HG02885 (cell line): Measurements from ENCODE around the gene PF4V1.

Source experiments
- ATAC-seq: cut with Tn5 transposase; IDR thresholded peaks from one replicate; pipeline ENCODE4 v1.9.1; 2021; ENCODE audit warnings: mild to moderate bottlenecking; ENCODE audit not compliant: unreplicated experiment, poor library complexity

Gene PF4V1

GRCh38 chr4:73868206-73869129 is 15.4 kb downstream of the PF4V1 start:
- no peak for ATAC-seq

- ATAC-seq = no peak
Measured at GRCh38 chr4:73869130-73870055, 16.3 kb downstream of the PF4V1 start, which contains the start of gene CXCL1. TSS of gene CXCL1 (plus strand) at chr4:73869393. CDS start at chr4:73869471, 78 bp downstream.

- no peak for ATAC-seq
Measured at GRCh38 chr4:73870260-73870659, 17.2 kb downstream of the PF4V1 start.

- no peak for ATAC-seq
Measured at GRCh38 chr4:73870768-73871167, 17.7 kb downstream of the PF4V1 start.

GRCh38 chr4:73871511-73872310 is 18.6 kb downstream of the PF4V1 start:
- no peak for ATAC-seq

GRCh38 chr4:73872316-73873108 is 19.4 kb downstream of the PF4V1 start:
- no peak for ATAC-seq

GRCh38 chr4:73874386-73874785 is 21.3 kb downstream of the PF4V1 start:
- ATAC-seq = no peak

GRCh38 chr4:73875401-73875800 is 22.3 kb downstream of the PF4V1 start:
- ATAC-seq = no peak

GRCh38 chr4:73883306-73883705 is 30.2 kb downstream of the PF4V1 start:
- ATAC-seq = no peak

- no peak for ATAC-seq
Measured at GRCh38 chr4:73885574-73886267, 32.6 kb downstream of the PF4V1 start.

- no peak for ATAC-seq
Measured at GRCh38 chr4:73891326-73891725, 38.2 kb downstream of the PF4V1 start.

- no peak for ATAC-seq
Measured at GRCh38 chr4:73891739-73892405, 38.8 kb downstream of the PF4V1 start.

- ATAC-seq = no peak
Measured at GRCh38 chr4:73892966-73893365, 39.9 kb downstream of the PF4V1 start.

GRCh38 chr4:73894001-73894400 is 40.9 kb downstream of the PF4V1 start:
- no peak for ATAC-seq

- no peak for ATAC-seq
Measured at GRCh38 chr4:73895201-73896175, 42.4 kb downstream of the PF4V1 start.

- ATAC-seq = no peak
Measured at GRCh38 chr4:73896416-73896815, 43.3 kb downstream of the PF4V1 start.
